Tibial artery (tissue), 4 donors: Measurements from ENCODE around the gene ABCA6.

Experiments
- DNase-seq, 2 donors: peaks; one replicate each; pipeline ENCODE4 v3.0.0-alpha.2; 2019
- H3K27ac ChIP-seq, 2 donors: fragments of 200-600 bp; sonication (generic) in 1 of 2; 1 replicate in 1 of 2; 2 replicates in 1 of 2; pipeline ENCODE4 v1.5.1; 2018 to 2019; ENCODE audit warnings: mild to moderate bottlenecking in 1 of 2
- H3K27me3 ChIP-seq, 2 donors: fragments of 200-600 bp; sonication (generic) in 1 of 2; one replicate each; pipeline versions ENCODE4 v1.5.1 to v1.6.0; 2016 to 2019
- H3K36me3 ChIP-seq, 3 donors: fragments of 200-600 bp; sonication (generic) in 2 of 3; one replicate each; pipeline ENCODE4 v1.5.1; 2016 to 2019; ENCODE audit warnings: mild to moderate bottlenecking in 2 of 3
- H3K4me1 ChIP-seq, 4 donors: fragments of 200-600 bp; sonication (generic) in 2 of 4; 1 replicate in 3 of 4; 2 replicates in 1 of 4; pipeline ENCODE4 v1.5.1; 2016 to 2019
- H3K4me3 ChIP-seq, 2 donors: fragments of 200-600 bp; sonication (generic) in 1 of 2; 1 replicate in 1 of 2; 2 replicates in 1 of 2; pipeline ENCODE4 v1.5.1; 2018 to 2019; ENCODE audit warnings: mild to moderate bottlenecking in 2 of 2
- H3K9me3 ChIP-seq, 3 donors: fragments of 200-600 bp; sonication (generic) in 1 of 3; one replicate each; pipeline ENCODE4 v1.5.1; 2016 to 2019
- intact Hi-C: fragments of 100-400 bp; cut with DNase I; formaldehyde crosslinking; loops from one replicate; pipeline ENCODE4 v1.15.0; 2023; ENCODE audit warnings: low total_unique reads
- TF ChIP-seq, protein P1 (sequence below), 2 experiments: fragments of 200-600 bp in 1 of 2; fragments of 450-650 bp in 1 of 2; IDR thresholded peaks; one replicate each; pipeline ENCODE4 v1.5.1; 2017 to 2019; ENCODE audit warnings: antibody characterized with exemption in 2 of 2, mild to moderate bottlenecking in 1 of 2, moderate library complexity in 1 of 2

Gene ABCA6

DNA sequence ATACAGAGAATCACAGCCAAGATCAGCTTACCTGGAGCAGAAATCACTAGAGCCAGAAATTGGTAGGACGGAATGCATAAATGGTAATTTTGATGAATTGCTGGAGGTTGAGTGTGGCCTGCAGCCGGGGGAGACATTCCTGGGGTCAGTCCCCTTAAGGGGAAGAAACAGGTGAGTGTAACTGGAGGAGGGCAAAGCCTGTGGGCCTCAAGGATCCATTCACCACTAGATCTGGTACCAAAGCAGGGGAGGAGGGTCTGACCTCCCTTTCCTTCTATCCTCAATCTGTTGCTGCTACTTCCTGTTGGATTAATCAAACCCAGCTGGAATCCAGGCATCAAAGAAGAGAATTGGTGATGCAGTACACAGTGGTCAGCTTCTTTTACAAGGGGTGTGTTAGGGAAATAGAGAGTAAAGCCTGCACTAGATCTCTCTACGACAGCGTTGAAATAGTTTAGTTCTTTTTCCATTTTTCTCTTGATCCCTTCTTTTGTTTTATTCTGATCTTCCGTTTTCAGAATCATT, 72.4 kb downstream of the ABCA6 start:
- intact Hi-C loops: no loop called here
- no peak overlapping the region for H3K27ac ChIP-seq

DNA sequence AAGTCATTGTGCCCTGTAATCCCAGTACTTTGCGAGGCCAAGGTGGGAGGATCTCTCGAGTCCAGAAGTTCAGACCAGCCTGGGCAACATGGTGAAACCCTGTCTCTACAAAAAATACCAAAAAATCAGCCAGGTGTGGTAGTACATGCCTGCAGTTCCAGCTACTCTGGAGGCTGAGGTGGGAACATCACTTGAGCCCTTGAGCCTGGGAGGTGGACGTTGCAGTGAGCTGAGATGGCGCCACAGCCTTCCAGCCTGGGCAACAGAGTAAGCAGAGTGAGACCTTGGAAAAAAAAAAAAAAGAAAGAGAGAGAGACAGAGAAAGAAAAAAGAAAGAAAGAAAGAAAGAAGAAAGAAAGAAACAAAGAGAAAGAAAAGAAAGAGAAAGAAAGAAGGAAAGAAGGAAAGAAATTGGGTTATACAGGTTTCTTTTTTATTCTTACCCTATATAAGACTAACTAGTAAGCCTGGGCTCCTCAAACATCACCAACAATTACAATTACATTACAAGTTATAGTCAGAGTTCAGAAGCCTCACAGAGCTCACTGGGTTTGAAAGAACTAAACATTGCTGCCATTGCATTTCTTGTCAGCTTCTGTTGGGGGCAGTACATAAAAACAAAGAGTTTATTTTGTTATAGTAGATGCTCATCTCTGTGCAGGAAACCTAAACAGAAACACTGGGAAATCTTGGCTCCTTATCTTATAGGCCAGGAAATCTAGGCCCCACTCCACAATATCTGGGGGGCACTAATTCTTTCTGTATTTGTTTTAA, 74.2 kb downstream of the ABCA6 start:
- Histone ChIP-seq H3K9me3 (no peaks in the 10 kb centered on the region), H3K36me3 (no peaks in the 10 kb centered on the region), H3K4me3 (no peak overlapping the region), H3K27ac (no peak overlapping the region), H3K4me1 (no peaks in the 10 kb centered on the region), H3K27me3 (no peaks in the 10 kb centered on the region)
- DNase-seq: no peak
- intact Hi-C loops: no loop called here
- TF ChIP-seq, protein P1, sequence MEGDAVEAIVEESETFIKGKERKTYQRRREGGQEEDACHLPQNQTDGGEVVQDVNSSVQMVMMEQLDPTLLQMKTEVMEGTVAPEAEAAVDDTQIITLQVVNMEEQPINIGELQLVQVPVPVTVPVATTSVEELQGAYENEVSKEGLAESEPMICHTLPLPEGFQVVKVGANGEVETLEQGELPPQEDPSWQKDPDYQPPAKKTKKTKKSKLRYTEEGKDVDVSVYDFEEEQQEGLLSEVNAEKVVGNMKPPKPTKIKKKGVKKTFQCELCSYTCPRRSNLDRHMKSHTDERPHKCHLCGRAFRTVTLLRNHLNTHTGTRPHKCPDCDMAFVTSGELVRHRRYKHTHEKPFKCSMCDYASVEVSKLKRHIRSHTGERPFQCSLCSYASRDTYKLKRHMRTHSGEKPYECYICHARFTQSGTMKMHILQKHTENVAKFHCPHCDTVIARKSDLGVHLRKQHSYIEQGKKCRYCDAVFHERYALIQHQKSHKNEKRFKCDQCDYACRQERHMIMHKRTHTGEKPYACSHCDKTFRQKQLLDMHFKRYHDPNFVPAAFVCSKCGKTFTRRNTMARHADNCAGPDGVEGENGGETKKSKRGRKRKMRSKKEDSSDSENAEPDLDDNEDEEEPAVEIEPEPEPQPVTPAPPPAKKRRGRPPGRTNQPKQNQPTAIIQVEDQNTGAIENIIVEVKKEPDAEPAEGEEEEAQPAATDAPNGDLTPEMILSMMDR (IDR thresholded peaks at IDR 0.05): no peak

More for the DNA sequence above, 72.4 kb downstream of the ABCA6 start:
- H3K36me3 ChIP-seq: no peaks in the 10 kb centered on the region
- H3K9me3 ChIP-seq: no peaks in the 10 kb centered on the region
- no peak overlapping the region for H3K4me3 ChIP-seq
- no peaks in the 10 kb centered on the region for H3K4me1 ChIP-seq
- no peak for DNase-seq
- H3K27me3 ChIP-seq: no peaks in the 10 kb centered on the region
- TF ChIP-seq, protein P1 (IDR thresholded peaks at IDR 0.05): no peak

DNA sequence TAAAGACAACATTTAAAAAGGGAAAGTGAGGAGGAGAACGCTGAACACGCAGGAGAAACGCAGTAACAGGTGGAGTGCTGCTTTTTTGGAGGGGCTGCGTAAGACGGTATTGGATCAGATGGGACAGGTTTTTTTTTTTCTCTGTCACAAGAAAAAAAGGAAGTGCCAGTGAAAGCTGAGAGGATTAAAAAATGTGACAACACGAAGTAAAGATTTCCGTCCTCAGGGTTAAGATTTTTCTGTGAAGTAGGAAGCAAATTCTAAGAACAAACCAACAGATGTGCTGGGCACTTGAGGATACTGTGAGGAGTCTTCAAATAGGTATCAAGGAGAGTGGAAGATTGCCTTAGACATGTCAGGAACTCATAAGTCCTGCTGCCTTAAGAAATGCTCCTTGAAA, 75.2 kb downstream of the ABCA6 start:
- TF ChIP-seq, protein P1 (IDR thresholded peaks at IDR 0.05): no peak
- H3K4me1 ChIP-seq: no peaks in the 10 kb centered on the region
- no peak overlapping the region for H3K4me3 ChIP-seq
- H3K36me3 ChIP-seq: no peaks in the 10 kb centered on the region
- intact Hi-C loops: no loop called here
- H3K9me3 ChIP-seq: no peaks in the 10 kb centered on the region
- DNase-seq: no peak
- H3K27ac ChIP-seq: no peak overlapping the region
- no peaks in the 10 kb centered on the region for H3K27me3 ChIP-seq

DNA sequence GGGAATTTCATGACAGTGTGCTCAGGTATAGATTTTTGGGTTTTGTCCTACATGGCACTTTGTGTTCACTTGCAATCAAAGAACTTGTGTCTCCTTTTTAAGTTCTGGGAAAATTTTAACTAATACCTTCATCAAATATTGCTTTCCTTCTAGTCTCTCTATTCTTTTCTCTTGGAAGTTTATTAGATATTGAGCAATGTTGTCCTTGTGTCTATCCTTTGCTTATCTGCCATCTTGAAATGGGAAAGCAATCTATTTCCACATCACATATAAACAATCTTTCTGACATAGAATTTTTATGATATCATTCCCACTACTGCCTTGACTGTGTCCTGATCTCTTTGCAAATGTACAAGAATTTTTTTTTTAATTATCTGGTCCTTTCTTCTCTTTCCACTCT, 76.6 kb downstream of the ABCA6 start:
- DNase-seq: no peak
- Histone ChIP-seq H3K36me3 (no peaks in the 10 kb centered on the region), H3K27ac (no peak overlapping the region), H3K4me3 (no peak overlapping the region), H3K4me1 (peaks cover 0 to 6% (median 1%) of the 10 kb centered on the region in 4 donors), H3K27me3 (no peaks in the 10 kb centered on the region), H3K9me3 (no peaks in the 10 kb centered on the region)
- TF ChIP-seq, protein P1 (IDR thresholded peaks at IDR 0.05): no peak
- intact Hi-C loops: no loop called here

DNA sequence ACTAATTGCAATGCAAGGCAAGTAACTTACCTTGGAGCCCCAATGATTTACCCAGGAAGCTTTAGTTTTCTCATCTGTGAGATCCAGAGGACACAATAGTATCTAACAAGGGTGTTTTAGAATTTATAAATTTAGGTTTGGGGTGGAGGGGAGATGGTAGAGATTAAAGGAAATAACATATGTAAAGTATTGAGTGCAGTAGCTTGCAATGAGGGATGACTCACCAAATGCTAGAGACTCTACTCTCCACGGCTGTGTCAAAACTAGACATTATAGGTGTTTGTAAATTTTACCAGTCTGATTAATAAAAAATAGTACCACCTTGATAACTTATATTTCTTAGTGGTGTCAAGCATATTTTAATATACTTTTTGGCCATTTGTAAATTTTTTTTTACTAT, 77.2 kb downstream of the ABCA6 start:
- H3K27me3 ChIP-seq: no peaks in the 10 kb centered on the region
- no peak overlapping the region for H3K4me3 ChIP-seq
- no peak for DNase-seq
- no peaks in the 10 kb centered on the region for H3K9me3 ChIP-seq
- TF ChIP-seq, protein P1 (IDR thresholded peaks at IDR 0.05): no peak
- H3K27ac ChIP-seq: no peak overlapping the region
- peaks cover 0 to 6% (median 1%) of the 10 kb centered on the region in 4 donors for H3K4me1 ChIP-seq
- intact Hi-C loops: no loop called here
- H3K36me3 ChIP-seq: no peaks in the 10 kb centered on the region
